ENCODE measurements around the gene ASPSCR1. TPM values are rescaled to one million over a fixed set of nuclear protein-coding genes. Genes with fewer than 3 reads are reported as not detected.

Gene ASPSCR1
- total RNA-seq, 1 experiment from 2014 or later = 54.9 TPM

DNA sequence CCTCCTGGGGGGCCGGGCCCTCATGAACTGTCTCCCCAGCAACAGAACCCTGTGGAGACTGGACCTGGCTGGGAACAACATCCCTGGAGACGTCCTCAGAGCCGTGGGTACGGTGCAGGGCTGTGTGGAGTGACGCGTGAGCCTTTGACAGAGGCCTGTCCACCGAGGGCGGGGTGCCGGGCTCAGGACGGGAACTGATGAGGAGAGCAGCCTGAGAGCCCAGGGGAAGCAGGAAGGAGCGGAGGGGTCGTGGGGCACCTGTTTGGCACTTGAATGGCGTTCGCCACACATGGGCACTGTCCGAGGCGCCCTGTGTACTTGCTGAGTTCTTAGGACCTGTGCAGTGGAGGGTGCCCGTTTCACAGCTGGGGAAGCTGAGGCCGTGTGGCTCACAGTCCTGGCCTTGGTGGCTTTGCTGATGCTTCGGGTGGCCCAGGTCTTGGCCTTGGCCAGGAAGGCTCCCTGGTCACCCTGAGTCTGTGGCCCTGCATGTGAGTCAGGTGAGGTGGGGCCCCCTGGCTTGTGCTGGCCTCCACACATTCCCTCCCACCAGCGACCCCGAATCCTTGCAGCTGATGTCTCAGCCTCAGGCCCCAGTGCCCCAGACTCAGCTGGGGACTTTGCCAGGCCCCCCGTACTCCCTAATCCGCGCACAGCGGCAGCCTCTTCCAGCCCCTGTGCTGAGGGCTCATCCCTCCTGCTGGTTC, 48.1 kb downstream of the ASPSCR1 start:
- no peaks in the 10 kb centered on the region for H3K9me3 ChIP-seq (ENCODE audit: insufficient read depth, low read depth)
- H4K20me1 ChIP-seq (ENCODE audit: insufficient read depth) = peaks cover 5% of the 10 kb centered on the region; the same call in 1 of the 2 replicates
- H3K79me2 ChIP-seq (ENCODE audit: low read depth) = peaks cover 11% of the 10 kb centered on the region; the same call in 1 of the 2 replicates
- intact Hi-C loops (cut with micrococcal nuclease; ENCODE audit: unreplicated experiment) = no loop called here
- BruUV-seq (replicated peaks) = no TSS peak
- H3K4me3 ChIP-seq = no peak overlapping the region
- ChIA-PET CTCF (no interaction called here), POLR2A (ENCODE audit: unreplicated experiment) (no interaction called here)
- H3K27me3 ChIP-seq (ENCODE audit: insufficient read depth, low read depth) = no peaks in the 10 kb centered on the region
- H3K9me2 ChIP-seq (ENCODE audit: insufficient read depth) = no peaks in the 10 kb centered on the region
- H3K4me2 ChIP-seq = no peak overlapping the region
- H3K36me3 ChIP-seq (ENCODE audit: low read depth) = no peaks in the 10 kb centered on the region
- H3K4me1 ChIP-seq (replicated peaks; ENCODE audit: insufficient read depth) = peaks cover 6% of the 10 kb centered on the region; the same call in 1 of the 2 replicates
- H3K27ac ChIP-seq = no peak overlapping the region
- DNase-seq = no peak
- H3F3A ChIP-seq (ENCODE audit: insufficient read depth, low read depth) = peaks cover 6% of the 10 kb centered on the region; the same call in 1 of the 2 replicates
- no peak overlapping the region for H2AFZ ChIP-seq
- TF ChIP-seq, protein P1, sequence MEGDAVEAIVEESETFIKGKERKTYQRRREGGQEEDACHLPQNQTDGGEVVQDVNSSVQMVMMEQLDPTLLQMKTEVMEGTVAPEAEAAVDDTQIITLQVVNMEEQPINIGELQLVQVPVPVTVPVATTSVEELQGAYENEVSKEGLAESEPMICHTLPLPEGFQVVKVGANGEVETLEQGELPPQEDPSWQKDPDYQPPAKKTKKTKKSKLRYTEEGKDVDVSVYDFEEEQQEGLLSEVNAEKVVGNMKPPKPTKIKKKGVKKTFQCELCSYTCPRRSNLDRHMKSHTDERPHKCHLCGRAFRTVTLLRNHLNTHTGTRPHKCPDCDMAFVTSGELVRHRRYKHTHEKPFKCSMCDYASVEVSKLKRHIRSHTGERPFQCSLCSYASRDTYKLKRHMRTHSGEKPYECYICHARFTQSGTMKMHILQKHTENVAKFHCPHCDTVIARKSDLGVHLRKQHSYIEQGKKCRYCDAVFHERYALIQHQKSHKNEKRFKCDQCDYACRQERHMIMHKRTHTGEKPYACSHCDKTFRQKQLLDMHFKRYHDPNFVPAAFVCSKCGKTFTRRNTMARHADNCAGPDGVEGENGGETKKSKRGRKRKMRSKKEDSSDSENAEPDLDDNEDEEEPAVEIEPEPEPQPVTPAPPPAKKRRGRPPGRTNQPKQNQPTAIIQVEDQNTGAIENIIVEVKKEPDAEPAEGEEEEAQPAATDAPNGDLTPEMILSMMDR (conservative IDR thresholded peaks at IDR 0.05) = no peak
- no peak for TF ChIP-seq EZH2 (IDR thresholded peaks at IDR 0.05; ENCODE audit: low read depth)

DNA sequence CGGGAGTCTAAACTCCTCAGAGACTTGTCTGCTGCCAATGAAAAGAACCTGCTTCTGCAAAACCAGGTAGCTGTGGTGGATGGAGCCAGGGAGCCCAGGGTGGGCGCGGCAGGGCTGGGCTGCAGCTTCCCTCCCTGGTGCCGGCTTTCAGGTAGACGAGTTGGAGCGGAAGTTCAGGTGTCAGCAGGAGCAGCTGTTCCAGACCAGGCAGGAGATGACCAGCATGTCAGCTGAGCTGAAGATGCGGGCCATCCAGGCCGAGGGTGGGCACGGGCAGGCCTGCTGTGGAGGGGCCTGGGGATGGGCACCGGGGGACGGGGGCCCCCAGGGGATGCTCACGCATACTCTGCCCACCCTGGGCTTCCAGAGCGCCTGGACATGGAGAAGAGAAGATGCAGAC, 50.8 kb downstream of the ASPSCR1 start:
- Histone ChIP-seq H3K4me1 (replicated peaks; ENCODE audit: insufficient read depth) (peaks cover 6% of the 10 kb centered on the region; the same call in 1 of the 2 replicates), H3K79me2 (ENCODE audit: low read depth) (no peaks in the 10 kb centered on the region), H3K27me3 (ENCODE audit: insufficient read depth, low read depth) (no peaks in the 10 kb centered on the region), H3K36me3 (ENCODE audit: low read depth) (no peaks in the 10 kb centered on the region), H2AFZ (no peak overlapping the region), H3K9me3 (ENCODE audit: insufficient read depth, low read depth) (no peaks in the 10 kb centered on the region), H3K27ac (no peak overlapping the region), H3K9me2 (ENCODE audit: insufficient read depth) (no peaks in the 10 kb centered on the region), H3F3A (ENCODE audit: insufficient read depth, low read depth) (no peaks in the 10 kb centered on the region), H3K4me3 (no peak overlapping the region), H4K20me1 (ENCODE audit: insufficient read depth) (no peaks in the 10 kb centered on the region), H3K4me2 (no peak overlapping the region)
- BruUV-seq (replicated peaks) = no TSS peak
- TF ChIP-seq, protein P1 (conservative IDR thresholded peaks at IDR 0.05) = no peak
- TF ChIP-seq EZH2 (IDR thresholded peaks at IDR 0.05; ENCODE audit: low read depth) = no peak
- POLR2A ChIA-PET (ENCODE audit: unreplicated experiment) = interaction anchor here (0.7 kb wide), 1 partner anchor 115 kb away, joined by 3 read pairs; no protein-coding TSS in a partner anchor
- CTCF ChIA-PET = no interaction called here
- no peak for DNase-seq
- intact Hi-C loops (cut with micrococcal nuclease; ENCODE audit: unreplicated experiment) = no loop called here

DNA sequence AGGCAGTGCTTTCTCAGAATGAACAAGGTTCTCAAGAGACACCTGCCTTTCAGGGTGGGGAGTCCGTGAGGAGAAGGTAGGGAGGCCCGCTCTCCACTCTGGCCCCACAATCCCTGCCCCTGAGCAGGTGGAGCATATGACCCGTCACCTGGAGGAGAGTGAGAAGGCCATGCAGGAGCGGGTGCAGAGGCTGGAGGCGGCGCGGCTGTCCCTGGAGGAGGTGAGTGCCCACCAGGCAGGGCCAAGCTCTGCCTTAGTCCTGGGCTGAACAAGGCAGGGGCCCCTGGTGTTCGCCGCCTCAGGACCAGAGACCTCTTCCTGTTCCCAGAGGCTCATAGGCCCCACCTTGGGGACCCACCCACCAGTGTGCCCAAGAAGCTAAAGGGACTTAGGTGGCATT, 51.5 kb downstream of the ASPSCR1 start:
- H3K4me1 ChIP-seq (replicated peaks; ENCODE audit: insufficient read depth) = peaks cover 3% of the 10 kb centered on the region; the same call in 1 of the 2 replicates
- no peak for TF ChIP-seq EZH2 (IDR thresholded peaks at IDR 0.05; ENCODE audit: low read depth)
- TF ChIP-seq, protein P1 (conservative IDR thresholded peaks at IDR 0.05) = no peak
- BruUV-seq (replicated peaks) = no TSS peak
- H4K20me1 ChIP-seq (ENCODE audit: insufficient read depth) = no peaks in the 10 kb centered on the region
- CTCF ChIA-PET = no interaction called here
- H3K4me2 ChIP-seq = no peak overlapping the region
- no peaks in the 10 kb centered on the region for H3K9me2 ChIP-seq (ENCODE audit: insufficient read depth)
- intact Hi-C loops (cut with micrococcal nuclease; ENCODE audit: unreplicated experiment) = no loop called here
- POLR2A ChIA-PET (ENCODE audit: unreplicated experiment) = no interaction called here
- H3K27ac ChIP-seq = no peak overlapping the region
- H3K9me3 ChIP-seq (ENCODE audit: insufficient read depth, low read depth) = no peaks in the 10 kb centered on the region
- no peaks in the 10 kb centered on the region for H3K27me3 ChIP-seq (ENCODE audit: insufficient read depth, low read depth)
- no peaks in the 10 kb centered on the region for H3K79me2 ChIP-seq (ENCODE audit: low read depth)
- H3K4me3 ChIP-seq = no peak overlapping the region
- H2AFZ ChIP-seq = no peak overlapping the region
- DNase-seq = no peak
- no peaks in the 10 kb centered on the region for H3F3A ChIP-seq (ENCODE audit: insufficient read depth, low read depth)
- no peaks in the 10 kb centered on the region for H3K36me3 ChIP-seq (ENCODE audit: low read depth)
